Fibroblast of the aortic adventitia (primary cell): ENCODE results near the gene ATP5F1D. TPM values are rescaled to one million over a fixed set of nuclear protein-coding genes. Genes with fewer than 3 reads are reported as not detected.

Experiments
- DNase-seq: peaks from one replicate; pipeline ENCODE4 v3.0.0-alpha.2; 2010; ENCODE audit warnings: low read depth
- H3K4me3 ChIP-seq: 2 replicates; pipeline ENCODE4 v1.5.1; 2011; ENCODE audit warnings: low read depth, mild to moderate bottlenecking, control low read depth, low read length, moderate library complexity
- CTCF ChIP-seq: IDR thresholded peaks from 2 replicates; pipeline ENCODE4 v1.5.1; 2011; ENCODE audit warnings: mild to moderate bottlenecking, low read length, control low read depth, inconsistent platforms; ENCODE audit not compliant: insufficient read depth
- total RNA-seq: library from RNA; depleted of rRNA; stranded (reverse); fragments of >200 nt; gene quantifications from 2 replicates; pipeline ENCODE4 v1.2.3, GENCODE V29; 2012; ENCODE audit warnings: low replicate concordance

The ATP5F1D gene
- total RNA-seq, 1 donor: 15.7 TPM

GRCh38 chr19:1292419-1293151 is 51.0 kb downstream of the ATP5F1D start:
- DNase-seq: no peak
- no peak overlapping the region for H3K4me3 ChIP-seq
- no peak for TF ChIP-seq CTCF

GRCh38 chr19:1293782-1294604 is 52.4 kb downstream of the ATP5F1D start:
- H3K4me3 ChIP-seq: no peak overlapping the region
- no peak for TF ChIP-seq CTCF
- no peak for DNase-seq

Other genes starting within 250 kb of the ATP5F1D start
- gene GRIN3B, start 241.3 kb upstream of the ATP5F1D start, total RNA-seq: 0.45 and 0.74 TPM in 2 replicates
- 44.7 and 49.9 TPM in 2 replicates for gene TMEM259, start 220.6 kb upstream of the ATP5F1D start, total RNA-seq
- gene RNU6-2, start 220.2 kb upstream of the ATP5F1D start, total RNA-seq: not detected in 2 replicates
- 96.0 and 101 TPM in 2 replicates for gene CNN2, start 215.1 kb upstream of the ATP5F1D start, total RNA-seq
- gene ABCA7, start 201.6 kb upstream of the ATP5F1D start, total RNA-seq: 3.5 and 21.6 TPM in 2 replicates
- gene ARHGAP45, start 174.6 kb upstream of the ATP5F1D start, total RNA-seq: 0.18 TPM in 1 of 2 replicates, not detected in the other
- gene POLR2E, start 146.4 kb upstream of the ATP5F1D start, total RNA-seq: 27.7 and 91.2 TPM in 2 replicates
- gene GPX4, start 137.8 kb upstream of the ATP5F1D start, total RNA-seq: 156 and 288 TPM in 2 replicates
- gene SBNO2, start 67.5 kb upstream of the ATP5F1D start, total RNA-seq: 18.5 and 41.2 TPM in 2 replicates
- 54.1 and 84.1 TPM in 2 replicates for gene STK11, start 36.0 kb upstream of the ATP5F1D start, total RNA-seq
- 2.3 and 3.1 TPM in 2 replicates for gene CBARP, start 3.7 kb upstream of the ATP5F1D start, total RNA-seq
- gene MIDN, start 6.8 kb downstream of the ATP5F1D start, total RNA-seq: 23.2 and 32.5 TPM in 2 replicates
- 245 and 776 TPM in 2 replicates for gene CIRBP, start 27.6 kb downstream of the ATP5F1D start, total RNA-seq
- gene FAM174C, start 33.8 kb downstream of the ATP5F1D start, total RNA-seq: 25.2 and 123 TPM in 2 replicates
- not detected in 2 replicates for gene EFNA2, start 44.1 kb downstream of the ATP5F1D start, total RNA-seq
- gene NDUFS7, start 142.2 kb downstream of the ATP5F1D start, total RNA-seq: 14.6 and 40.7 TPM in 2 replicates
- gene GAMT, start 159.8 kb downstream of the ATP5F1D start, total RNA-seq: 8.8 and 40.6 TPM in 2 replicates
- 17.3 and 43.8 TPM in 2 replicates for gene DAZAP1, start 165.8 kb downstream of the ATP5F1D start, total RNA-seq
- 567 and 712 TPM in 2 replicates for gene RPS15, start 196.6 kb downstream of the ATP5F1D start, total RNA-seq
- 0.27 and 0.57 TPM in 2 replicates for gene APC2, start 208.4 kb downstream of the ATP5F1D start, total RNA-seq
- gene C19orf25, start 237.5 kb downstream of the ATP5F1D start, total RNA-seq: 13.2 and 26.8 TPM in 2 replicates
- gene PCSK4, start 248.6 kb downstream of the ATP5F1D start, total RNA-seq: 0.25 and 2.2 TPM in 2 replicates
- 0.65 and 2.8 TPM in 2 replicates for gene REEP6, start 249.4 kb downstream of the ATP5F1D start, total RNA-seq